DMS 273 (cell line): ENCODE results near the gene COL16A1.

Experiments used
- DNase-seq: peaks from one replicate; lab custom pipeline; 2025; ENCODE audit not compliant: unreplicated experiment; lab: John Stamatoyannopoulos, UW

The COL16A1 gene

GRCh38 chr1:31733389-31734219 lies 29.8 kb upstream of the COL16A1 start:
- DNase-seq = peak; percentile 84

GRCh38 chr1:31732751-31733289 lies 29.0 kb upstream of the COL16A1 start:
- DNase-seq = no peak

GRCh38 chr1:31732343-31732742 lies 28.5 kb upstream of the COL16A1 start:
- DNase-seq = no peak

- DNase-seq = no peak
These were observed 27.3 kb upstream of the COL16A1 start for GRCh38 chr1:31731049-31731565.

- no peak for DNase-seq
These were observed 26.7 kb upstream of the COL16A1 start for GRCh38 chr1:31730336-31731048.

- DNase-seq = no peak
These were observed 24.0 kb upstream of the COL16A1 start for GRCh38 chr1:31727849-31728248.

GRCh38 chr1:31727195-31727594 lies 23.4 kb upstream of the COL16A1 start:
- DNase-seq = no peak

GRCh38 chr1:31726715-31727114 lies 22.9 kb upstream of the COL16A1 start:
- no peak for DNase-seq

- DNase-seq = peak; percentile 70
These were observed 22.1 kb upstream of the COL16A1 start for GRCh38 chr1:31725777-31726535.

- DNase-seq = no peak
These were observed 21.3 kb upstream of the COL16A1 start for GRCh38 chr1:31725134-31725533.

GRCh38 chr1:31723828-31724359 lies 20.1 kb upstream of the COL16A1 start:
- DNase-seq = peak; percentile 72

GRCh38 chr1:31718327-31718897 lies 14.6 kb upstream of the COL16A1 start:
- DNase-seq = no peak

- DNase-seq = no peak
These were observed 13.5 kb upstream of the COL16A1 start for GRCh38 chr1:31717341-31717740.

- DNase-seq = no peak
These were observed 12.0 kb upstream of the COL16A1 start for GRCh38 chr1:31715873-31716220.

- DNase-seq = peak; percentile 42
These were observed 11.5 kb upstream of the COL16A1 start for GRCh38 chr1:31715087-31715872.

- DNase-seq = no peak
These were observed 10.7 kb upstream of the COL16A1 start for GRCh38 chr1:31714442-31715086.

GRCh38 chr1:31712630-31713029 lies 8.8 kb upstream of the COL16A1 start:
- DNase-seq = no peak

GRCh38 chr1:31712068-31712467 lies 8.3 kb upstream of the COL16A1 start:
- no peak for DNase-seq

- no peak for DNase-seq
These were observed 4.5 kb upstream of the COL16A1 start for GRCh38 chr1:31708324-31708723.
